ENCODE measurements around the gene POLD2. TPM values are rescaled to one million over a fixed set of nuclear protein-coding genes. Genes with fewer than 3 reads are reported as not detected.
"Not testable (repeated sequence)": the region's sequence is repeated elsewhere in the genome, so short reads cannot be mapped to it uniquely, and the experiment has no call there.

Gene POLD2
- total RNA-seq, 3 donors from 2014 or later (not counting 1 experiment from before 2014, with no cell fraction given): 30.1 to 38.3 (median 38.1) TPM

DNA sequence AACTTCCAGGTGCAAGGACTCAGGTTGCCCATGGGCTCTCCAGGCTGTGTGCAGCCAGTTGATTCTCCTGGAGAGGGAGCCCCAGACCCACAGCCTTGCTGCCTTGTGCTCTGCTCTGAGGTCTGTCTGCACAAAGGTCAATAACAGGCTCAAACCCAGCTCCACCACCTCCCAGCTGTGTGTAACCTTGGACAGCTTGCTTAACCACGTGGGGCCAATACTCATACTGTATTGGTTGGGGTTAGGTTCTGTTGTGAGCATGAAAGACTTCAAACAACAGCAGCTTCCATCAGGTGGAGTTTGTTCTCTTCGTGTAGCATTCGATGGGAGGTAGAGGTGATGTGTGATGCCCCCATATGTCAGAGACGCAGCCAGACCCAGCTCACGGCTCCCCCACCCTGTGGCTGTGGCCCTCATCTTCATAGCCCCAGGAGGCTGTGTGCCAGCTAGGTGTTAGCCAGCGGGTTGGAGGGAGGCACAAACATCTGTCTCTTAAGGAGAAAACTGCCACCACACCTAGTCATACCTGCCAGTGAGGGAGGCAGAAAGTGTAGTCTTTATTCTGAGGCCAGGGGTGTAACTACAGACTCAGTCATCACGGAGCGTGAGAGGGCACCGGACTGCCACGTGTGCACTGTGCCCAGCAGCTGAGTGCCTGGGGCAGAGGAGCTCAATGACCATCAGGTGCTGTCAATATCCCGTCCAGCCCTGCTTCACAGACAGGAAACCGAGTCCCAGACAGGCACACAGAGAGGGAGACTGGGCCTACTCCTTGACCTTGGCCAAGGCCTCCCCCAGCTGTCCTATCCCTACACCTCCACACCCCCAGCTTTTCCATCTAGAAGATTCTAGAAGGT lies 8.1 kb upstream of the POLD2 start:
- 80% methylated on average over 12 of the region's 12 CpGs for WGBS (ENCODE audit: insufficient coverage)
- TF ChIP-seq, protein P1, sequence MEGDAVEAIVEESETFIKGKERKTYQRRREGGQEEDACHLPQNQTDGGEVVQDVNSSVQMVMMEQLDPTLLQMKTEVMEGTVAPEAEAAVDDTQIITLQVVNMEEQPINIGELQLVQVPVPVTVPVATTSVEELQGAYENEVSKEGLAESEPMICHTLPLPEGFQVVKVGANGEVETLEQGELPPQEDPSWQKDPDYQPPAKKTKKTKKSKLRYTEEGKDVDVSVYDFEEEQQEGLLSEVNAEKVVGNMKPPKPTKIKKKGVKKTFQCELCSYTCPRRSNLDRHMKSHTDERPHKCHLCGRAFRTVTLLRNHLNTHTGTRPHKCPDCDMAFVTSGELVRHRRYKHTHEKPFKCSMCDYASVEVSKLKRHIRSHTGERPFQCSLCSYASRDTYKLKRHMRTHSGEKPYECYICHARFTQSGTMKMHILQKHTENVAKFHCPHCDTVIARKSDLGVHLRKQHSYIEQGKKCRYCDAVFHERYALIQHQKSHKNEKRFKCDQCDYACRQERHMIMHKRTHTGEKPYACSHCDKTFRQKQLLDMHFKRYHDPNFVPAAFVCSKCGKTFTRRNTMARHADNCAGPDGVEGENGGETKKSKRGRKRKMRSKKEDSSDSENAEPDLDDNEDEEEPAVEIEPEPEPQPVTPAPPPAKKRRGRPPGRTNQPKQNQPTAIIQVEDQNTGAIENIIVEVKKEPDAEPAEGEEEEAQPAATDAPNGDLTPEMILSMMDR (IDR thresholded peaks at IDR 0.05): no peak
- ATAC-seq (no peak), DNase-seq (no peak)
- no peaks in the 10 kb centered on the region for H3K4me1 ChIP-seq (ENCODE audit: control insufficient read depth, insufficient read depth, low read length)
- no peak overlapping the region for H3K4me3 Mint-ChIP-seq
- H3K27me3 Mint-ChIP-seq (ENCODE audit: low read depth in 2 of 2): peaks cover 0 to 11% of the 10 kb centered on the region in 2 donors
- no peak overlapping the region for H3K4me3 ChIP-seq (ENCODE audit: low read length)
- H3K4me1 Mint-ChIP-seq: no peaks in the 10 kb centered on the region
- H3K27me3 ChIP-seq (ENCODE audit: control insufficient read depth, insufficient read depth, low read length): no peaks in the 10 kb centered on the region
- H3K27ac ChIP-seq (ENCODE audit: low read length): no peak overlapping the region
- no peaks in the 10 kb centered on the region for H3K36me3 Mint-ChIP-seq
- H3K36me3 ChIP-seq (ENCODE audit: control insufficient read depth, insufficient read depth, low read length): no peaks in the 10 kb centered on the region
- H3K9me3 Mint-ChIP-seq: no peaks in the 10 kb centered on the region
- intact Hi-C loops (cut with micrococcal nuclease): no loop called here
- no peak overlapping the region for H3K27ac Mint-ChIP-seq
- no peaks in the 10 kb centered on the region for H3K9me3 ChIP-seq (ENCODE audit: control insufficient read depth, insufficient read depth, low read length)

DNA sequence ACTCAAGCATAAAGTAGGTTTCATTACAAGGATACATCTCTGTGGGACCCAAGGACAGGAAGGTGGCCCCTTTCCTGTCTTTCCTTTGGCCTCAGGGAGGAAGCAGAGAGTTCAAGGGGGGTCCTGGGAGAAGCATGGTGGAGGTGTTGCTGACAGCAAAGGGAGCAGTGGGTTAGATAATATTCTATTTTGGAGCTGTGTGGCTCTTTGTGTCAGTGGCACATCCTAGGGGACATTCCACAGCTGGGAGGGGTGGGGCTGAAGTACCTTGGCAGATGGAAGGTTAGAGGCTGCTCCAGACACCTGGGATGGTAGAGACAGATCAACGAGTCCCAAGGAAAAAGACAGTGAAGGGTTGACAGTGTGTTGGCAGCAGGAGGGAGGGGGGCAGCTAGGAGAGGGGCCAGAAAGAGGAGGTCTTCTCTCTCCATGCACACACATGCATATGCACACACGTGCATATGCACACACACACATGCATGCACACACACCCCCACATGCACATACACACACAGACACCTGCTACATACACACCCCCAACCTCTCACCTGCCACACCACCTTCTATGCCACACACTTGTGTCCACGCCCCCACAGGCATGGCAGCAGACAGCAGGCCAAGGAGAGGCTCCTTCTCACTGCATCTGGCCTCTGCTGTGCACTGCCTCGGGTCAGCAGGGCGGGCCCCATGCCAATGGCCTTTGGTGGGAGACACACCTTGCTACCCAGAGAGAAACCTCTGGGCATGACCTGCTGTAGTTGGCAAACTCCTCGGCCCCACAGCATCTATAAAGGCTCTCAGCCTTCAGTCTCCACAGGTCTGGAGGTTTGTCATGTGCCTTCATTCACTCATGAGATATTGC lies 5.6 kb upstream of the POLD2 start:
- intact Hi-C loops (cut with micrococcal nuclease): no loop called here
- Histone ChIP-seq H3K27ac (ENCODE audit: low read length) (no peak overlapping the region), H3K27me3 (ENCODE audit: control insufficient read depth, insufficient read depth, low read length) (no peaks in the 10 kb centered on the region), H3K9me3 (ENCODE audit: control insufficient read depth, insufficient read depth, low read length) (no peaks in the 10 kb centered on the region), H3K36me3 (ENCODE audit: control insufficient read depth, insufficient read depth, low read length) (no peaks in the 10 kb centered on the region), H3K4me3 (ENCODE audit: low read length) (no peak overlapping the region), H3K4me1 (ENCODE audit: control insufficient read depth, insufficient read depth, low read length) (peaks cover 3% of the 10 kb centered on the region)
- Mint-ChIP-seq H3K27ac (no peak overlapping the region), H3K4me3 (no peak overlapping the region), H3K9me3 (no peaks in the 10 kb centered on the region), H3K27me3 (ENCODE audit: low read depth in 2 of 2) (peaks cover 0 to 6% of the 10 kb centered on the region in 2 donors), H3K36me3 (no peaks in the 10 kb centered on the region), H3K4me1 (peaks cover 5% of the 10 kb centered on the region in 2 donors)
- ATAC-seq: no peak
- DNase-seq: no peak
- TF ChIP-seq, protein P1 (IDR thresholded peaks at IDR 0.05): no peak
- whole genome bisulfite sequencing (ENCODE audit: insufficient coverage): 71% methylated on average over 6 of the region's 6 CpGs

DNA sequence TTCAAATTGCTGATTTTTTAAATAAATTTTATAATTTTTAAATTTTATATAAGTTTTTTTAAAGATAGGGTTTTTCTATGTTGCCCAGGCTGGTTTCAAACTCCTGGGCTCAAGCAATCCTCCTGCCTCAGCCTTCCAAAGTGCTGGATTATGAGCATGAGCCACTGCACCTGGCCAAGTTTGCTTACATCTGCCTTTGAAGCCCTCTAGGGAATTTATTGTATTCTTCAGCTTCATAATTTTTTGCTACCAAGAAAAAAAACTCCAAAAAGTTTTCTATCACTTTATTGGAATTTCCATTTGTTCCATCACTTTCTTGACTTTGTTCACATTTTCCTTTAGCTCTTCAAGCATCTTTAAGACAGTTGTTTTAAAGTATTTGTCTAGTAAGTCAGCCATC lies 3.8 kb upstream of the POLD2 start:
- no peak for ATAC-seq
- Histone ChIP-seq H3K36me3 (ENCODE audit: control insufficient read depth, insufficient read depth, low read length) (no peaks in the 10 kb centered on the region), H3K4me3 (ENCODE audit: low read length) (no peak overlapping the region), H3K9me3 (ENCODE audit: control insufficient read depth, insufficient read depth, low read length) (no peaks in the 10 kb centered on the region), H3K27me3 (ENCODE audit: control insufficient read depth, insufficient read depth, low read length) (no peaks in the 10 kb centered on the region), H3K4me1 (ENCODE audit: control insufficient read depth, insufficient read depth, low read length) (peaks cover 15% of the 10 kb centered on the region), H3K27ac (ENCODE audit: low read length) (no peak overlapping the region)
- TF ChIP-seq, protein P1 (IDR thresholded peaks at IDR 0.05): no peak
- H3K27me3 Mint-ChIP-seq (ENCODE audit: low read depth in 2 of 2): peaks cover 0 to 6% of the 10 kb centered on the region in 2 donors
- DNase-seq: no peak
- intact Hi-C loops (cut with micrococcal nuclease): no loop called here
- H3K27ac Mint-ChIP-seq: no peak overlapping the region
- no peak overlapping the region for H3K4me3 Mint-ChIP-seq
- peaks cover 13 to 19% of the 10 kb centered on the region in 2 donors for H3K4me1 Mint-ChIP-seq
- no peaks in the 10 kb centered on the region for H3K9me3 Mint-ChIP-seq
- H3K36me3 Mint-ChIP-seq: no peaks in the 10 kb centered on the region

- intact Hi-C loops (cut with micrococcal nuclease); H3K9me3 Mint-ChIP-seq: not testable (repeated sequence)
These were observed 3.2 kb upstream of the POLD2 start for GRCh38 chr7:44126574-44126973.

More at GRCh38 chr7:44126574-44126973, 3.2 kb upstream of the POLD2 start:
- WGBS (ENCODE audit: insufficient coverage): 85% methylated on average over 3 of the region's 4 CpGs
- H3K36me3 Mint-ChIP-seq; H3K27ac ChIP-seq (ENCODE audit: low read length); ATAC-seq; H3K4me3 ChIP-seq (ENCODE audit: low read length); H3K9me3 ChIP-seq (ENCODE audit: control insufficient read depth, insufficient read depth, low read length); H3K4me3 Mint-ChIP-seq; DNase-seq; H3K27me3 Mint-ChIP-seq (ENCODE audit: low read depth in 2 of 2); H3K27me3 ChIP-seq (ENCODE audit: control insufficient read depth, insufficient read depth, low read length); H3K36me3 ChIP-seq (ENCODE audit: control insufficient read depth, insufficient read depth, low read length); H3K27ac Mint-ChIP-seq: not testable (repeated sequence)
- peaks cover 13 to 19% of the 10 kb centered on the region in 2 donors for H3K4me1 Mint-ChIP-seq
- H3K4me1 ChIP-seq (ENCODE audit: control insufficient read depth, insufficient read depth, low read length): peaks cover 15% of the 10 kb centered on the region

Measured in natural killer cell (primary cell).